DND-41 (cell line): Measurements from ENCODE around the gene ASPDH.

Source experiments
- ATAC-seq: fragments of 200-7000 bp; cut with Tn5 transposase; 3 replicates; pipeline ENCODE4 v1.9.1; 2021; ENCODE audit warnings: low read depth; ENCODE audit not compliant: insufficient read depth
- DNase-seq: peaks from one replicate; pipeline ENCODE4 v3.0.0-alpha.2; 2020
- H2AFZ ChIP-seq: 2 replicates; pipeline ENCODE4 v1.6.0; 2012; ENCODE audit warnings: low read depth, low read length
- H3K27ac ChIP-seq: 2 replicates; pipeline ENCODE4 v1.5.1; 2012; ENCODE audit warnings: low read length, inconsistent platforms
- H3K27me3 ChIP-seq: fragments of 200-600 bp; sonication (generic); 2 replicates; pipeline ENCODE4 v1.6.0; 2012; ENCODE audit warnings: low read length, mild to moderate bottlenecking, inconsistent platforms; ENCODE audit not compliant: insufficient read depth, poor library complexity
- H3K36me3 ChIP-seq: 2 replicates; pipeline ENCODE4 v1.5.1; 2012; ENCODE audit warnings: low read length, inconsistent platforms; ENCODE audit not compliant: insufficient read depth
- H3K4me1 ChIP-seq: 2 replicates; pipeline ENCODE4 v1.5.1; 2012; ENCODE audit warnings: mild to moderate bottlenecking, low read length; ENCODE audit not compliant: insufficient read depth
- H3K4me2 ChIP-seq: 2 replicates; pipeline ENCODE4 v1.6.0; 2012; ENCODE audit warnings: mild to moderate bottlenecking, moderate library complexity, low read length, inconsistent platforms; ENCODE audit not compliant: insufficient read depth
- H3K4me3 ChIP-seq, 2 experiments: fragments of 200-600 bp in 1 of 2; shearing (Covaris generic) in 1 of 2; 2 replicates each; pipeline ENCODE4 v1.5.1; 2012 to 2016; ENCODE audit warnings: inconsistent platforms in 2 of 2, low read length in 2 of 2, mild to moderate bottlenecking in 2 of 2, low read depth in 1 of 2, moderate library complexity in 1 of 2
- H3K79me2 ChIP-seq: 2 replicates; pipeline ENCODE4 v1.6.0; 2012; ENCODE audit warnings: low read length, inconsistent platforms; ENCODE audit not compliant: insufficient read depth
- H3K9ac ChIP-seq: 2 replicates; pipeline ENCODE4 v1.6.0; 2012; ENCODE audit warnings: low read depth, mild to moderate bottlenecking, inconsistent platforms, low read length, moderate library complexity
- H3K9me3 ChIP-seq: 2 replicates; pipeline ENCODE4 v1.5.1; 2012; ENCODE audit warnings: low read length, moderate library complexity, mild to moderate bottlenecking, inconsistent platforms; ENCODE audit not compliant: insufficient read depth, severe bottlenecking
- H4K20me1 ChIP-seq: 2 replicates; pipeline ENCODE4 v1.6.0; 2012; ENCODE audit warnings: low read length; ENCODE audit not compliant: insufficient read depth
- CTCF ChIP-seq: IDR thresholded peaks from 2 replicates; pipeline ENCODE4 v1.5.1; 2012; ENCODE audit warnings: borderline replicate concordance, low read length, moderate library complexity, mild to moderate bottlenecking; ENCODE audit not compliant: poor library complexity, severe bottlenecking; ENCODE audit errors: extremely low read depth
- EZH2 ChIP-seq: IDR thresholded peaks from 3 replicates; pipeline ENCODE4 v1.6.1; 2012; ENCODE audit warnings: borderline replicate concordance, low read depth, mild to moderate bottlenecking, moderate library complexity, low read length, inconsistent platforms; ENCODE audit not compliant: severe bottlenecking

ASPDH gene

GRCh38 chr19:50510121-50510670 lies 3.5 kb downstream of the ASPDH start:
- Histone ChIP-seq H4K20me1 (no peaks in the 10 kb centered on the region), H3K4me3 (peak overlapping the region; percentile 61 to 90; a peak in 3 of 4 replicates), H3K4me2 (peak overlapping the region; percentile 93), H3K9me3 (no peaks in the 10 kb centered on the region), H3K27ac (peak overlapping the region; percentile 81), H3K79me2 (peaks cover 6% of the 10 kb centered on the region; the same call in 1 of the 2 replicates), H3K27me3 (no peaks in the 10 kb centered on the region), H2AFZ (no peak overlapping the region; the same call in 1 of the 2 replicates), H3K9ac (peak overlapping the region; percentile 68), H3K36me3 (no peaks in the 10 kb centered on the region), H3K4me1 (peaks cover 21% of the 10 kb centered on the region)
- TF ChIP-seq CTCF (no peak), EZH2 (no peak)
- ATAC-seq (no peak), DNase-seq (no peak)

- Histone ChIP-seq H3K4me2 (no peak overlapping the region), H3K4me3 (no peak overlapping the region), H3K27ac (no peak overlapping the region), H2AFZ (no peak overlapping the region), H3K9me3 (no peaks in the 10 kb centered on the region), H3K9ac (no peak overlapping the region), H3K4me1 (peaks cover 21% of the 10 kb centered on the region), H3K27me3 (no peaks in the 10 kb centered on the region), H3K79me2 (peaks cover 6% of the 10 kb centered on the region; the same call in 1 of the 2 replicates), H4K20me1 (no peaks in the 10 kb centered on the region), H3K36me3 (no peaks in the 10 kb centered on the region)
- no peak for ATAC-seq
- TF ChIP-seq CTCF (no peak), EZH2 (no peak)
- no peak for DNase-seq
These were observed 4.3 kb downstream of the ASPDH start for GRCh38 chr19:50509366-50509765.

- Histone ChIP-seq H3K36me3 (no peaks in the 10 kb centered on the region), H3K27me3 (no peaks in the 10 kb centered on the region), H3K27ac (no peak overlapping the region), H3K4me3 (no peak overlapping the region), H3K4me2 (no peak overlapping the region), H4K20me1 (no peaks in the 10 kb centered on the region), H3K4me1 (peaks cover 21% of the 10 kb centered on the region), H2AFZ (no peak overlapping the region), H3K79me2 (peaks cover 6% of the 10 kb centered on the region; the same call in 1 of the 2 replicates), H3K9me3 (no peaks in the 10 kb centered on the region), H3K9ac (no peak overlapping the region)
- TF ChIP-seq EZH2 (no peak), CTCF (no peak)
- no peak for DNase-seq
- ATAC-seq = no peak
These were observed 4.9 kb downstream of the ASPDH start for GRCh38 chr19:50508843-50509190.

GRCh38 chr19:50507376-50507775 lies 6.3 kb downstream of the ASPDH start:
- no peaks in the 10 kb centered on the region for H3K27me3 ChIP-seq
- no peaks in the 10 kb centered on the region for H3K9me3 ChIP-seq
- peaks cover 21% of the 10 kb centered on the region for H3K4me1 ChIP-seq
- H3K4me2 ChIP-seq = no peak overlapping the region
- H3K4me3 ChIP-seq = no peak overlapping the region
- H3K36me3 ChIP-seq = no peaks in the 10 kb centered on the region
- no peak for DNase-seq
- H3K9ac ChIP-seq = no peak overlapping the region
- H2AFZ ChIP-seq = no peak overlapping the region
- H3K27ac ChIP-seq = no peak overlapping the region
- ATAC-seq = no peak
- H3K79me2 ChIP-seq = peaks cover 6% of the 10 kb centered on the region; the same call in 1 of the 2 replicates
- TF ChIP-seq CTCF (no peak), EZH2 (no peak)
- H4K20me1 ChIP-seq = no peaks in the 10 kb centered on the region
